ENCODE measurements around the gene MORN5.

MORN5 gene

DNA sequence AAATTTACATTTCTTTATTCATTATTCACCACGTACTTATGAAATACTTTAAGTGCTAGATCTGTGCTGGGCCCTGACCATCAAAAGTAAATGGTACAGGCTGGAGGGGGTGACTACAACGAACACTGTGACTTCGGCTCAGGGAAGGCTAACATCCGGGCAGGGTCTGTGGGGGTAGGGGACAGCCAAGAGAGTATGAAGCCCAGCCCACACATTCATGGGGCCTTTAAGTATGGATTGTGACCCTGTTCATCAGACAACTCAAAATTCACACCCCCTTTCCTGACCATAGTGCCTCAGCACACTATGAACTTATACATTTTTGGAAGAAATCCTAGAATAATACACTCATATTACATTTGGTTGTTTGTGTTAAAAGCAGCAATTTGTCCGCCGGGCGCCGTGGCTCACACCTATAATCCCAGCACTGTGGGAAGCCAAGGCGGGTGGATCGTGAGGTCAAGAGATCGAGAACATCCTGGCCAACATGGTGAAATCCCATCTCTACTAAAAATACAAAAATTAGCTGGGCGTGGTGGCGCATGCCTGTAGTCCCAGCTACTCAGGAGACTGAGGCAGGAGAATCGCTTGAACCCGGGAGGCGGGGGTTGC lies 33.3 kb downstream of the MORN5 start:
- TF ChIP-seq ZFP3 (CRISPR knock-in tag; IDR thresholded peaks at IDR 0.05) (no peak), ZC3H10 (CRISPR knock-in tag; IDR thresholded peaks at IDR 0.05) (no peak), SNAI2 (CRISPR knock-in tag; IDR thresholded peaks at IDR 0.05) (no peak), CSDC2 (CRISPR knock-in tag; IDR thresholded peaks at IDR 0.05) (no peak), RARB (CRISPR knock-in tag; IDR thresholded peaks at IDR 0.05) (no peak), BACH2 (CRISPR knock-in tag; IDR thresholded peaks at IDR 0.05; ENCODE audit: borderline replicate concordance) (no peak), ZNF70 (CRISPR knock-in tag; IDR thresholded peaks at IDR 0.05) (no peak), OSR1 (CRISPR knock-in tag; IDR thresholded peaks at IDR 0.05) (no peak), ARNTL (CRISPR knock-in tag; IDR thresholded peaks at IDR 0.05; ENCODE audit: borderline replicate concordance, low read depth) (no peak), ZNF565 (CRISPR knock-in tag; conservative IDR thresholded peaks at IDR 0.05; ENCODE audit: low read depth) (no peak), ZFP30 (CRISPR knock-in tag; IDR thresholded peaks at IDR 0.05) (no peak), TCF4 (CRISPR knock-in tag; IDR thresholded peaks at IDR 0.05; ENCODE audit: borderline replicate concordance) (no peak), TOX (CRISPR knock-in tag; IDR thresholded peaks at IDR 0.05; ENCODE audit: borderline replicate concordance) (no peak), GLIS3 (CRISPR knock-in tag; IDR thresholded peaks at IDR 0.05) (no peak), ISL1 (CRISPR knock-in tag; IDR thresholded peaks at IDR 0.05) (no peak), ZNF8 (CRISPR knock-in tag; IDR thresholded peaks at IDR 0.05) (no peak)
- TF ChIP-seq, protein P1, sequence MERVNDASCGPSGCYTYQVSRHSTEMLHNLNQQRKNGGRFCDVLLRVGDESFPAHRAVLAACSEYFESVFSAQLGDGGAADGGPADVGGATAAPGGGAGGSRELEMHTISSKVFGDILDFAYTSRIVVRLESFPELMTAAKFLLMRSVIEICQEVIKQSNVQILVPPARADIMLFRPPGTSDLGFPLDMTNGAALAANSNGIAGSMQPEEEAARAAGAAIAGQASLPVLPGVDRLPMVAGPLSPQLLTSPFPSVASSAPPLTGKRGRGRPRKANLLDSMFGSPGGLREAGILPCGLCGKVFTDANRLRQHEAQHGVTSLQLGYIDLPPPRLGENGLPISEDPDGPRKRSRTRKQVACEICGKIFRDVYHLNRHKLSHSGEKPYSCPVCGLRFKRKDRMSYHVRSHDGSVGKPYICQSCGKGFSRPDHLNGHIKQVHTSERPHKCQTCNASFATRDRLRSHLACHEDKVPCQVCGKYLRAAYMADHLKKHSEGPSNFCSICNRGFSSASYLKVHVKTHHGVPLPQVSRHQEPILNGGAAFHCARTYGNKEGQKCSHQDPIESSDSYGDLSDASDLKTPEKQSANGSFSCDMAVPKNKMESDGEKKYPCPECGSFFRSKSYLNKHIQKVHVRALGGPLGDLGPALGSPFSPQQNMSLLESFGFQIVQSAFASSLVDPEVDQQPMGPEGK (CRISPR knock-in tag; IDR thresholded peaks at IDR 0.05; ENCODE audit: borderline replicate concordance), result no peak
- TF ChIP-seq, protein P2, sequence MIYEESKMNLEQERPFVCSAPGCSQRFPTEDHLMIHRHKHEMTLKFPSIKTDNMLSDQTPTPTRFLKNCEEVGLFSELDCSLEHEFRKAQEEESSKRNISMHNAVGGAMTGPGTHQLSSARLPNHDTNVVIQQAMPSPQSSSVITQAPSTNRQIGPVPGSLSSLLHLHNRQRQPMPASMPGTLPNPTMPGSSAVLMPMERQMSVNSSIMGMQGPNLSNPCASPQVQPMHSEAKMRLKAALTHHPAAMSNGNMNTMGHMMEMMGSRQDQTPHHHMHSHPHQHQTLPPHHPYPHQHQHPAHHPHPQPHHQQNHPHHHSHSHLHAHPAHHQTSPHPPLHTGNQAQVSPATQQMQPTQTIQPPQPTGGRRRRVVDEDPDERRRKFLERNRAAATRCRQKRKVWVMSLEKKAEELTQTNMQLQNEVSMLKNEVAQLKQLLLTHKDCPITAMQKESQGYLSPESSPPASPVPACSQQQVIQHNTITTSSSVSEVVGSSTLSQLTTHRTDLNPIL (CRISPR knock-in tag; IDR thresholded peaks at IDR 0.05; ENCODE audit: low read depth), result no peak
- TF ChIP-seq, protein P3, sequence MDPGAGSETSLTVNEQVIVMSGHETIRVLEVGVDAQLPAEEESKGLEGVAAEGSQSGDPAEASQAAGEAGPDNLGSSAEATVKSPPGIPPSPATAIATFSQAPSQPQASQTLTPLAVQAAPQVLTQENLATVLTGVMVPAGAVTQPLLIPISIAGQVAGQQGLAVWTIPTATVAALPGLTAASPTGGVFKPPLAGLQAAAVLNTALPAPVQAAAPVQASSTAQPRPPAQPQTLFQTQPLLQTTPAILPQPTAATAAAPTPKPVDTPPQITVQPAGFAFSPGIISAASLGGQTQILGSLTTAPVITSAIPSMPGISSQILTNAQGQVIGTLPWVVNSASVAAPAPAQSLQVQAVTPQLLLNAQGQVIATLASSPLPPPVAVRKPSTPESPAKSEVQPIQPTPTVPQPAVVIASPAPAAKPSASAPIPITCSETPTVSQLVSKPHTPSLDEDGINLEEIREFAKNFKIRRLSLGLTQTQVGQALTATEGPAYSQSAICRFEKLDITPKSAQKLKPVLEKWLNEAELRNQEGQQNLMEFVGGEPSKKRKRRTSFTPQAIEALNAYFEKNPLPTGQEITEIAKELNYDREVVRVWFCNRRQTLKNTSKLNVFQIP (CRISPR knock-in tag; IDR thresholded peaks at IDR 0.05; ENCODE audit: borderline replicate concordance, low read depth), result no peak
- TF ChIP-seq, protein P4, sequence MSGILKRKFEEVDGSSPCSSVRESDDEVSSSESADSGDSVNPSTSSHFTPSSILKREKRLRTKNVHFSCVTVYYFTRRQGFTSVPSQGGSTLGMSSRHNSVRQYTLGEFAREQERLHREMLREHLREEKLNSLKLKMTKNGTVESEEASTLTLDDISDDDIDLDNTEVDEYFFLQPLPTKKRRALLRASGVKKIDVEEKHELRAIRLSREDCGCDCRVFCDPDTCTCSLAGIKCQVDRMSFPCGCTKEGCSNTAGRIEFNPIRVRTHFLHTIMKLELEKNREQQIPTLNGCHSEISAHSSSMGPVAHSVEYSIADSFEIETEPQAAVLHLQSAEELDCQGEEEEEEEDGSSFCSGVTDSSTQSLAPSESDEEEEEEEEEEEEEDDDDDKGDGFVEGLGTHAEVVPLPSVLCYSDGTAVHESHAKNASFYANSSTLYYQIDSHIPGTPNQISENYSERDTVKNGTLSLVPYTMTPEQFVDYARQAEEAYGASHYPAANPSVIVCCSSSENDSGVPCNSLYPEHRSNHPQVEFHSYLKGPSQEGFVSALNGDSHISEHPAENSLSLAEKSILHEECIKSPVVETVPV (CRISPR knock-in tag; IDR thresholded peaks at IDR 0.05), result no peak
- ATAC-seq, result no peak

DNA sequence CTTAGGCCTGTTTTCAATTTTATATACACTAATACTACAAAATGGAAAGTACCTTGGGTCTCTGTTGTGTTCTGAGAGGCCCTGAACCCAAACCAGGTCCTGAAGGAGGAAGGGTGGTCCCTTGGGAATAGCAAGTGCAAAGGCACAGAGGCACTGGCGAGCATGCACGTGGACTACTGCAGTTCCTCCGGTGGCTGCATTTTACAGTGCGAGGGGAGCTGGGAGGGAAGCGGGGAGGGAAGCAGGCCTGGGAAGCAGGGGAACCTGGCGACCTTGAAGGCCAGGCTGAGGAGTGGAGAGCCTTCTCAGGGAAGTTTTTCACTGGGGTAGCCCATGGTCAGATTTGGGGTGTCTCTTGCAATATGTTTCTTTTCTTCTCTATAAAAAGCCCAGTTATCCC lies 33.9 kb downstream of the MORN5 start:
- ATAC-seq, result no peak
- no peak for TF ChIP-seq ZFP30 (CRISPR knock-in tag; IDR thresholded peaks at IDR 0.05)
- no peak for TF ChIP-seq ZNF70 (CRISPR knock-in tag; IDR thresholded peaks at IDR 0.05)
- TF ChIP-seq ESRRG (CRISPR knock-in tag; IDR thresholded peaks at IDR 0.05), result no peak
- TF ChIP-seq ISL1 (CRISPR knock-in tag; IDR thresholded peaks at IDR 0.05), result no peak
- TF ChIP-seq, protein P3 (CRISPR knock-in tag; IDR thresholded peaks at IDR 0.05; ENCODE audit: borderline replicate concordance, low read depth), result no peak
- no peak for TF ChIP-seq SNAI2 (CRISPR knock-in tag; IDR thresholded peaks at IDR 0.05)
- no peak for TF ChIP-seq GLIS3 (CRISPR knock-in tag; IDR thresholded peaks at IDR 0.05)
- no peak for TF ChIP-seq ARNTL (CRISPR knock-in tag; IDR thresholded peaks at IDR 0.05; ENCODE audit: borderline replicate concordance, low read depth)
- TF ChIP-seq ZNF8 (CRISPR knock-in tag; IDR thresholded peaks at IDR 0.05), result no peak
- TF ChIP-seq ZC3H10 (CRISPR knock-in tag; IDR thresholded peaks at IDR 0.05), result no peak
- TF ChIP-seq, protein P5, sequence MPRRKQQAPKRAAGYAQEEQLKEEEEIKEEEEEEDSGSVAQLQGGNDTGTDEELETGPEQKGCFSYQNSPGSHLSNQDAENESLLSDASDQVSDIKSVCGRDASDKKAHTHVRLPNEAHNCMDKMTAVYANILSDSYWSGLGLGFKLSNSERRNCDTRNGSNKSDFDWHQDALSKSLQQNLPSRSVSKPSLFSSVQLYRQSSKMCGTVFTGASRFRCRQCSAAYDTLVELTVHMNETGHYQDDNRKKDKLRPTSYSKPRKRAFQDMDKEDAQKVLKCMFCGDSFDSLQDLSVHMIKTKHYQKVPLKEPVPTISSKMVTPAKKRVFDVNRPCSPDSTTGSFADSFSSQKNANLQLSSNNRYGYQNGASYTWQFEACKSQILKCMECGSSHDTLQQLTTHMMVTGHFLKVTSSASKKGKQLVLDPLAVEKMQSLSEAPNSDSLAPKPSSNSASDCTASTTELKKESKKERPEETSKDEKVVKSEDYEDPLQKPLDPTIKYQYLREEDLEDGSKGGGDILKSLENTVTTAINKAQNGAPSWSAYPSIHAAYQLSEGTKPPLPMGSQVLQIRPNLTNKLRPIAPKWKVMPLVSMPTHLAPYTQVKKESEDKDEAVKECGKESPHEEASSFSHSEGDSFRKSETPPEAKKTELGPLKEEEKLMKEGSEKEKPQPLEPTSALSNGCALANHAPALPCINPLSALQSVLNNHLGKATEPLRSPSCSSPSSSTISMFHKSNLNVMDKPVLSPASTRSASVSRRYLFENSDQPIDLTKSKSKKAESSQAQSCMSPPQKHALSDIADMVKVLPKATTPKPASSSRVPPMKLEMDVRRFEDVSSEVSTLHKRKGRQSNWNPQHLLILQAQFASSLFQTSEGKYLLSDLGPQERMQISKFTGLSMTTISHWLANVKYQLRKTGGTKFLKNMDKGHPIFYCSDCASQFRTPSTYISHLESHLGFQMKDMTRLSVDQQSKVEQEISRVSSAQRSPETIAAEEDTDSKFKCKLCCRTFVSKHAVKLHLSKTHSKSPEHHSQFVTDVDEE (CRISPR knock-in tag; IDR thresholded peaks at IDR 0.05), result no peak
- no peak for TF ChIP-seq TOX (CRISPR knock-in tag; IDR thresholded peaks at IDR 0.05; ENCODE audit: borderline replicate concordance)
- TF ChIP-seq, protein P4 (CRISPR knock-in tag; IDR thresholded peaks at IDR 0.05), result no peak
- TF ChIP-seq ZNF565 (CRISPR knock-in tag; conservative IDR thresholded peaks at IDR 0.05; ENCODE audit: low read depth), result no peak
- no peak for TF ChIP-seq BACH2 (CRISPR knock-in tag; IDR thresholded peaks at IDR 0.05; ENCODE audit: borderline replicate concordance)
- TF ChIP-seq TCF4 (CRISPR knock-in tag; IDR thresholded peaks at IDR 0.05; ENCODE audit: borderline replicate concordance), result no peak

All from SK-N-SH treated with all-trans-retinoic acid at 6 μM for 48 hours (cell line).